Brain microvascular endothelial cell (primary cell): ENCODE data around the gene NSG1.
A peak's percentile ranks its signal among the peaks of the same experiment; 100 is the strongest.

Source experiments
- DNase-seq: peaks from one replicate; pipeline ENCODE4 v3.0.0-alpha.2; 2020
- H3K27ac ChIP-seq: fragments of 250-450 bp; sonication (Bioruptor Pico); 2 replicates; pipeline ENCODE4 v1.5.1; 2020; ENCODE audit warnings: mild to moderate bottlenecking, moderate library complexity
- H3K27me3 ChIP-seq: fragments of 250-450 bp; sonication (Bioruptor Pico); replicated peaks from 2 replicates; pipeline ENCODE4 v1.5.1; 2020; ENCODE audit warnings: mild to moderate bottlenecking
- H3K36me3 ChIP-seq: fragments of 250-450 bp; sonication (Bioruptor Pico); replicated peaks from 2 replicates; pipeline ENCODE4 v1.5.1; 2020; ENCODE audit warnings: mild to moderate bottlenecking
- H3K4me3 ChIP-seq: 2 replicates; pipeline ENCODE4 v1.5.1; 2011; ENCODE audit warnings: low read depth, mild to moderate bottlenecking, control low read depth, low read length, moderate library complexity
- CTCF ChIP-seq: IDR thresholded peaks from 2 replicates; pipeline ENCODE4 v1.5.1; 2011; ENCODE audit warnings: low read depth, mild to moderate bottlenecking, moderate library complexity, low read length, control low read depth, inconsistent platforms; ENCODE audit errors: missing control alignments
- in situ Hi-C: cut with HindIII; loops from 2 replicates; pipeline ENCODE4 v1.10.0; 2017; ENCODE audit warnings: low sequenced_read_pairs, low pct_ligation_motif_present

Gene NSG1

GRCh38 chr4:4386296-4386735 is 586 bp upstream of the NSG1 start:
- no peak for TF ChIP-seq CTCF
- Histone ChIP-seq H3K27ac (no peak overlapping the region), H3K36me3 (no peaks in the 10 kb centered on the region), H3K4me3 (peak overlapping the region; percentile 27), H3K27me3 (peaks cover 56% of the 10 kb centered on the region)
- no peak for DNase-seq
- in situ Hi-C loops = no loop called here

DNA sequence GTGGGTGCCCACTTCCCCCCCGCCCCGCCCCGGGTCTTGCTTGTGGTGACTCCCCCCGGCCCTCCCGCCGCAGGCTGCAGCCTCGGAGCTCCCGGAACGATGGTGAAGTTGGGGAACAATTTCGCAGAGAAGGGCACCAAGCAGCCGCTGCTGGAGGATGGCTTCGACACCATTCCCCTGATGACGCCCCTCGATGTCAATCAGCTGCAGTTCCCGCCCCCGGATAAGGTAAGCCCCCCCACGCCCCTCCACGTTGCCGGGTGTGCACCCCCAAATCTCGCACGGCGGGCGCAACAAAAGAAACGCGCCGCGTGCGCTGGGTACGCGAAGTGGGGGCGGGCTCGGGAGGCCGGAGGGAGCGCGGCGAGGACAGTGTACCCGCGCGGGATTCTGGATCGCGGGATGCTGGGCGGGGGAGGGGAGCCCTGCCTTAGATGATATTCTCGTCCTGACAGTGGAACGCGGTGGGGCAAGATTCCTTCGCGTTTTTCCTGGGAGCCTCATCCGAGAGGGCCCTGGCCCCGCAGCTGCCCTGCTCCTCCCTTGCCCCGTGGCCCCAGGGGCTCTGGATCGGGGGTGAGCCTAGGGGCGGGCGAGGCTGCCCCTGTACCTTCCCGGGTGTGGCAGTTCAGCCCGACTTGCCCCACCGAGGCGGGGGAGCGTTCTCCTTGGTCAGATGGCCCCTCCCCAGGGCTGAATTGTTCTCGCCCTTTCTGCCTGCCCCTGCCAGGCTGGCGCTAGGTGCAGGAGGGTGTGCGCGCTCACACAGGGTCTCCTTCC is 819 bp downstream of the NSG1 start:
- Histone ChIP-seq H3K4me3 (peak overlapping the region; percentile 9), H3K36me3 (no peaks in the 10 kb centered on the region), H3K27me3 (peaks cover 52% of the 10 kb centered on the region), H3K27ac (no peak overlapping the region)
- in situ Hi-C loops = no loop called here
- no peak for TF ChIP-seq CTCF
- no peak for DNase-seq

GRCh38 chr4:4388311-4388790 is 1.4 kb downstream of the NSG1 start:
- Histone ChIP-seq H3K27me3 (peaks cover 50% of the 10 kb centered on the region), H3K36me3 (no peaks in the 10 kb centered on the region), H3K27ac (no peak overlapping the region), H3K4me3 (no peak overlapping the region)
- no peak for DNase-seq
- in situ Hi-C loops = no loop called here
- TF ChIP-seq CTCF = no peak

DNA sequence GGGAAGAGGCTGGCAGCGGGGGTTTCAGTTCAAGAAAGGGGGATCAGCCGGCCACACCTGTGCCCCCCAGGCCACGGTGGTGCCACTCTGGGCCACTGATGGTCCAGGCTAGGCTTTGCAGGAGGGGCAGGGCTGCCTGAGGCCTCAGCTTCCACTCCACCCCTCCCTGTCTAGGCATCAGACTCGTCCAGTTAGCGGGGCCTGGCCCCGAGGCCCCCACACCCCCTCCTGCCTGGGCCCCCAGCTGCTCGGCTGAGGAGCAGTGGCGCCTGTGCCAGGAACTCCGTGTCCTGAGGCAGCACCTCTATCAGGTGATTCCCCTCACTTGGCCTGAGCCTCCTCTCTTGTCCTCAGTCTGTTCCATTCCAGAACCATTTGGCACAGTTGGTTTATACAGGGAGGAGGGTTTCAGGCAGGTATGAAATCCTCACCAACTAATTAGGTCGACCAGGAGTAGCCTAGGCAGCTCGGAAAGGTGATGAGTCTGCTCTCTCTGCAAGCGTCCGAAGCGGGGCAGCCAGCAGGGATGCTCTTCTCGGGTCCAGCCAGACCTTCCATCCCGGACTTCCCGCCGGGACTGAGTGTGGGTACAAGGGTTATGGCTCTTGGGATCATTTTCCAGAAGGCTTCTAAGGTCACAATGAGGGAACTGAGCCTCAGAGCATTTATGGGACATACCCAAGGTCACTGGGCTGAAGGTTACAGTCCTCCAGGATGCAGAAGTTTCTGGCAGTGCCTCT is 2.1 kb downstream of the NSG1 start:
- in situ Hi-C loops = no loop called here
- TF ChIP-seq CTCF = no peak
- no peak overlapping the region for H3K27ac ChIP-seq
- H3K36me3 ChIP-seq = no peaks in the 10 kb centered on the region
- peaks cover 45% of the 10 kb centered on the region for H3K27me3 ChIP-seq
- DNase-seq = no peak
- no peak overlapping the region for H3K4me3 ChIP-seq

DNA sequence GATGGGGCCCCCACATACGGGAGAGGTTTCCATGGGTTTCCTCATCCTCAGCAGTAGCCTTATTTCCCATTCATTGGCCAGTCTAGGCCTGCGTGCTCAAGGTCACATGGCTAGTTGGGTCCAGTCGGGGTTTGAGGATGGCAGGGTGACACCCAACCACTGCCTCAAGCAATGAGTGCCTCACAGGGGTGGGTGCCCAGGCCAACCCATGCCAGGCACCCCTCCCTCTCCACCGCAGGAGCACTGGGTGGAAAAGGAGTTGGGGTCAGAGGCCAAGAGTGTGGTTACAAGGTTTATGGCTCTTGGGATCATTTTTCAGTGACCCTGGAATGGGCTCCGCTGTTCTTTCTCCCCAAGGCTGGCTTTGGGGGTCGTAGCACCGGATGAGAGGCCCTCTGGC is 3.1 kb downstream of the NSG1 start:
- in situ Hi-C loops = no loop called here
- Histone ChIP-seq H3K27me3 (peaks cover 43% of the 10 kb centered on the region), H3K36me3 (no peaks in the 10 kb centered on the region), H3K4me3 (no peak overlapping the region), H3K27ac (no peak overlapping the region)
- no peak for TF ChIP-seq CTCF
- no peak for DNase-seq
